ENCODE data around the gene RNF32. TPM values are rescaled to one million over a fixed set of nuclear protein-coding genes. Genes with fewer than 3 reads are reported as not detected.

RNF32 gene
- total RNA-seq, 6 donors from 2014 or later: 1.1 to 4.0 (median 2.6) TPM; not detected in 1

GRCh38 chr7:156625580-156625979 lies 15.0 kb upstream of the RNF32 start:
- TF ChIP-seq, protein P1, sequence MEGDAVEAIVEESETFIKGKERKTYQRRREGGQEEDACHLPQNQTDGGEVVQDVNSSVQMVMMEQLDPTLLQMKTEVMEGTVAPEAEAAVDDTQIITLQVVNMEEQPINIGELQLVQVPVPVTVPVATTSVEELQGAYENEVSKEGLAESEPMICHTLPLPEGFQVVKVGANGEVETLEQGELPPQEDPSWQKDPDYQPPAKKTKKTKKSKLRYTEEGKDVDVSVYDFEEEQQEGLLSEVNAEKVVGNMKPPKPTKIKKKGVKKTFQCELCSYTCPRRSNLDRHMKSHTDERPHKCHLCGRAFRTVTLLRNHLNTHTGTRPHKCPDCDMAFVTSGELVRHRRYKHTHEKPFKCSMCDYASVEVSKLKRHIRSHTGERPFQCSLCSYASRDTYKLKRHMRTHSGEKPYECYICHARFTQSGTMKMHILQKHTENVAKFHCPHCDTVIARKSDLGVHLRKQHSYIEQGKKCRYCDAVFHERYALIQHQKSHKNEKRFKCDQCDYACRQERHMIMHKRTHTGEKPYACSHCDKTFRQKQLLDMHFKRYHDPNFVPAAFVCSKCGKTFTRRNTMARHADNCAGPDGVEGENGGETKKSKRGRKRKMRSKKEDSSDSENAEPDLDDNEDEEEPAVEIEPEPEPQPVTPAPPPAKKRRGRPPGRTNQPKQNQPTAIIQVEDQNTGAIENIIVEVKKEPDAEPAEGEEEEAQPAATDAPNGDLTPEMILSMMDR (IDR thresholded peaks at IDR 0.05): no peak
- no peak for TF ChIP-seq POLR2AphosphoS5 (IDR thresholded peaks at IDR 0.05)
- no peak for TF ChIP-seq POLR2A (IDR thresholded peaks at IDR 0.05)
- no peak for TF ChIP-seq EP300 (IDR thresholded peaks at IDR 0.05)
- Histone ChIP-seq H3K27ac (no peak overlapping the region), H3K4me1 (peaks cover 0 to 6% (median 0%) of the 10 kb centered on the region in 4 donors), H3K36me3 (no peaks in the 10 kb centered on the region), H3K9me3 (peaks cover 0 to 18% (median 7%) of the 10 kb centered on the region in 4 donors), H3K4me3 (no peak overlapping the region), H3K27me3 (no peaks in the 10 kb centered on the region)
- 60 to 86% methylated on average over 2 of the region's 2 CpGs for WGBS, 2 donors
- no peak for ATAC-seq (ENCODE audit: low FRiP score in 2 of 2)
- no peak for DNase-seq

DNA sequence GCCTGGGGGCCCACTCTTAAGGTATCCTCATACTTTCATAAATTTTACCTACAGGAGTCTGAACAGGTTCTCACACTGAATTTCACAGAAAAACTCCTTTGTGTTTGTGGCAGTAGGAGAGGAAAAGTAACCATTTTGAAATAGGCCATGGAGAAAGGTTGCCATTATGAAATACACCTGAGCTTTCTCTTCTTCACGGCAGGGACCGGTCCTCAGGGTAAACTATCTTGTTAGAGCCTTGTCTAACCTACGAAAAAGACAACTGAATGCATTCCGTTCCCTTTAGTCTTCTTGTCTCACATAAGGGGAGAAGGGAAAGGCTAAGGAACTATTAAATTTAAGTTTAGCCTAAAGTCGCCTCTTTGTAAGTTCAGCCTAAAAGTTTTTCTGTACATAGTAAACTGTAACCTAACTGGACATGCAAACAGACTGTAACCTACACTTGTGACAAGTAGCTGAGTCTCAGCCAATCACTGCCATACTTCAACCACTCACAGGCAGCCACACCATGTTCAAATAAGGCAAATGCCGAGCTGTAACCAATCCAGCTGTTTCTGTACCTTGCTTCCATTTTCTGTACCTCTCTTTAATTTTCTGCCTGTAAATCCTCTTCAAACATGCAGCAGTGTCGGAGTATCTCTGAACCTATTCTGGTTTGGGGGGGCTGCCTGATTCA lies 14.2 kb upstream of the RNF32 start:
- Histone ChIP-seq H3K27me3 (no peaks in the 10 kb centered on the region), H3K4me3 (peak overlapping the region in 2 of 4 donors; percentile 5 to 25), H3K36me3 (no peaks in the 10 kb centered on the region), H3K4me1 (peaks cover 0 to 6% (median 0%) of the 10 kb centered on the region in 4 donors), H3K27ac (peak overlapping the region in 3 of 4 donors; percentile 47 to 67 (median 55)), H3K9me3 (peaks cover 0 to 18% (median 7%) of the 10 kb centered on the region in 4 donors)
- WGBS, 2 donors: 66 to 78% methylated on average over 7 of the region's 7 CpGs
- no peak for TF ChIP-seq EP300 (IDR thresholded peaks at IDR 0.05)
- TF ChIP-seq POLR2AphosphoS5 (IDR thresholded peaks at IDR 0.05): no peak
- no peak for TF ChIP-seq POLR2A (IDR thresholded peaks at IDR 0.05)
- TF ChIP-seq, protein P1 (IDR thresholded peaks at IDR 0.05): no peak
- ATAC-seq (ENCODE audit: low FRiP score in 2 of 2): peak; percentile 54 to 90
- peak in 1 of 2 donors; percentile 70 for DNase-seq

DNA sequence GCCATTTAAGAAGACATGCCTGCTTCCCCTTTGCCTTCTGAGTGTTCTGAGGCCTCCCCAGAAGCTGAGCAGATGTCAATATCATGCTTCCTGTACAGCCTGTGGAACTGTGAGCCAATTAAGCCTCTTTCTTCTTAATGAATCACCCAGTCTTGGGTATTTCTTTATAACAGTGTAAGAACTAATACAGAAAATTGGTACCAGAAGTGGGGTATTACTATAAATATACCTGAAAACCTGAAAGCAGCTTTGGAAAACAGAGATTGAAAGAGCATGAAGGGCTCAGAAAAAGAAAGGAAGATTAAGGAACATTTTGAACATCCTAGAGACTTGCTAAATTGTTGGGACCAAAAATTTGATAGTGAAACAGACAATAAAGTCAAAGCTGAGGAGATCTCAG lies 12.0 kb upstream of the RNF32 start:
- Histone ChIP-seq H3K27ac (no peak overlapping the region), H3K27me3 (no peaks in the 10 kb centered on the region), H3K36me3 (no peaks in the 10 kb centered on the region), H3K9me3 (peaks cover 0 to 18% (median 7%) of the 10 kb centered on the region in 4 donors), H3K4me1 (peaks cover 0 to 6% (median 0%) of the 10 kb centered on the region in 4 donors), H3K4me3 (no peak overlapping the region)
- DNase-seq: no peak
- no peak for TF ChIP-seq POLR2AphosphoS5 (IDR thresholded peaks at IDR 0.05)
- TF ChIP-seq EP300 (IDR thresholded peaks at IDR 0.05): no peak
- TF ChIP-seq POLR2A (IDR thresholded peaks at IDR 0.05): no peak
- TF ChIP-seq, protein P1 (IDR thresholded peaks at IDR 0.05): no peak
- ATAC-seq (ENCODE audit: low FRiP score in 2 of 2): no peak

- 100% methylated on average over 2 of the region's 2 CpGs for WGBS, 2 donors
- DNase-seq (no peak), ATAC-seq (ENCODE audit: low FRiP score in 2 of 2) (no peak)
- Histone ChIP-seq H3K36me3 (no peaks in the 10 kb centered on the region), H3K27me3 (no peaks in the 10 kb centered on the region), H3K4me3 (no peak overlapping the region), H3K4me1 (peaks cover 0 to 6% (median 0%) of the 10 kb centered on the region in 4 donors), H3K9me3 (peaks cover 0 to 18% (median 7%) of the 10 kb centered on the region in 4 donors), H3K27ac (no peak overlapping the region)
- TF ChIP-seq, protein P1 (IDR thresholded peaks at IDR 0.05): no peak
- TF ChIP-seq POLR2AphosphoS5 (IDR thresholded peaks at IDR 0.05) (no peak), POLR2A (IDR thresholded peaks at IDR 0.05) (no peak), EP300 (IDR thresholded peaks at IDR 0.05) (no peak)
Observed at GRCh38 chr7:156629873-156630272, 10.7 kb upstream of the RNF32 start.

- no peak for ATAC-seq (ENCODE audit: low FRiP score in 2 of 2)
- no peak overlapping the region for H3K4me3 ChIP-seq
- TF ChIP-seq POLR2A (IDR thresholded peaks at IDR 0.05) (no peak), POLR2AphosphoS5 (IDR thresholded peaks at IDR 0.05) (no peak), EP300 (IDR thresholded peaks at IDR 0.05) (no peak)
- TF ChIP-seq, protein P1 (IDR thresholded peaks at IDR 0.05): no peak
- DNase-seq: no peak
- H3K27ac ChIP-seq: no peak overlapping the region
- 79 to 80% methylated on average over 3 of the region's 3 CpGs for WGBS, 2 donors
- peaks cover 0 to 11% (median under 1%) of the 10 kb centered on the region in 4 donors for H3K9me3 ChIP-seq
- no peaks in the 10 kb centered on the region for H3K27me3 ChIP-seq
- H3K36me3 ChIP-seq: no peaks in the 10 kb centered on the region
- peaks cover 0 to 3% (median 0%) of the 10 kb centered on the region in 4 donors for H3K4me1 ChIP-seq
Observed at GRCh38 chr7:156634117-156634516, 6.5 kb upstream of the RNF32 start.

Measured in upper lobe of left lung (tissue), 6 donors.